GM18870 (cell line): Measurements from ENCODE around the gene CACNA1C.

Experiments used
- ATAC-seq: cut with Tn5 transposase; IDR thresholded peaks from one replicate; pipeline ENCODE4 v1.9.1; 2021; ENCODE audit warnings: moderate library complexity; ENCODE audit not compliant: unreplicated experiment

CACNA1C gene

DNA sequence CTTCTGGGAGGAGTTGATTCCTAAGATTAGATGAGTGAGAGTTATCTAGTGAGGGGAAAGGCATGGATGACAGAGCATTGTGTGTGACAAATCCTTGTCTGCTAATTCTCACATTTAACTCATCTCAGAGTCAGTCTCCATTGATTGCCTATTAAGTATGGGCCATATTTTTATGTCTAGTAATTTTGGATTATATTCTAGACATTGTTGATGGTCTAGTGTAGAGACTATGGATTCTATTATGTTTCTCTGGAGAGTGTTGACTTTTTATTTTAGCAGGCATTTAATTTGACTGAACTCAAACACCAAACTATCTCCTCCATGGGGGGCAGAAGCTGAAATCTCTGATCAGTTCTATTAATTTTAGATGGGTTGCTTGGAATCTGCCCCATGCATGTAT lies 114.4 kb downstream of the CACNA1C start:
- ATAC-seq, result no peak

DNA sequence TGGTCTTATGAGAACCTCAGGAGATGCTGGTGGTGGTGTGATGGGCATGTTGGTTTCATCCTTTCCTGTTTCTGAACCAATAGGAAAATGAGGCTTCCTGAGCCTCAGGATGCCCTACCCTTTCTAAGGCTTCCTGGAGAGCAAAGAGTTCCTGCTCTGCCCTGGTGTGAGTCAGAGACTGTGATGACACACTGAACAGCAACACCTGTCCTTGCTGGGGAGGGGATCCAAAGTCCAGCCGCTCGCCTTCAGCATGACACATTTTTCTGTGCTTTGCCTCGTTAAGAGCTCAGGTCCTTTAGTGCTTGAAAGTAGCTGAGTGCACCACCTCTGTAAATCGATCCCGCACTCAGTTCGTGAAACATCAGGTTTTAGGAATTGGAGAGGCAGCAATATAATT lies 116.0 kb downstream of the CACNA1C start:
- no peak for ATAC-seq

DNA sequence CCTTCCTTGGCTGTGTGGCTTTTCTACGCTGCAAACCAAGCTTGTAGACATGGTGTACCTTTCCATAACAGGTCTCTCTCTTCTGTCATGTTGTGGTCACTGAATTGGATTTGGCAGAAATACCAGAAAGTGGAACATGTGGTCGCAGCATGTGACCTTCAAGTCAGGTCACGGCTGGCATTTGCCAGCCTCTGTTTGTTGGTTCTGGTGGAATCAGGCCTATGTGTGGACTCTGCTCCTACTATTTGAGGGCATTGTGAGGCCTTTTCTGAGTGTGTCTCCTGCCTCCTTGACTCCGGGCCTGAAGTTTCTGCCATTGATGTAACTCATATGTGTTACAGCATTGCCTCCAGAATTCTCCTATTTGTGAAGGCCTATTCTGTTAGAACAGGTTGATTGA lies 116.7 kb downstream of the CACNA1C start:
- no peak for ATAC-seq

DNA sequence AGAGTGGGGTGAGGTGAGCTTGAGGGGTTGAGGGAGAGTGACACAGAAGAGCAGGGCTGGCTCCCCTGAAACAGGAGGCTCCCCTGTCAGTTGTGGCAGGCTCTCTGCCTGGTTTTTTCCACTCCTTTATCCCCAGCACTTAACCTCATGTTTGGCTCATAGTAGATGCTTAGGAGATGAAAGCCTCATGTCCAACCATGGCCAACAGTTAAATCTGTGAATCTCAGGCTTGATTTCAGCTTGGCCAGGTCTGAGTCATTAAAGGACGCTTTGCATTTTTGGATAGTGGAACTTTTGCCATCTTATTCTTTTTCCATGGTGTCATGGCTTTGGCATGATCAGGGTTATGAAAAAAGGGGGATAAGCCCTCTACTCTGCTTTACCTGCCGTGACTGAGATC lies 117.2 kb downstream of the CACNA1C start:
- ATAC-seq, result no peak

DNA sequence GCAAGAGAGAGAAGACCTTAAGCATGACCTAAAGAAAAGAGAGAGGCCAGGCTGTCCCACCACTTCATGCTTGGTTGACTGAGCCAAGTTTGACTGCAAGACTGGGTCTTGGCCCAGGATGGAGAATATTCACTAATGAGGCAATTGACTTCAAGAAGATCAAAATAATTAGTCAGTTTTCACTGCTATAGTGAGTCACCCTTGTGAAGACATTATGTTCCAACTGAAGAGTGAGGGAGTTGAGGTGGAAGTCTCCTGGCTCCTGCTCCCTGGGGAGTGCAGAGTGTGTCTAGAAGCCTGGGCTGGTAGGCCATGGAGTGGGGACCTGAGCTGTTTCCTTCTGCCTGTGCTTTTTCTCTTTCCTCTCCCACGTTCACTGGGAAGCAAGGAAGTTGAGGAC lies 117.6 kb downstream of the CACNA1C start:
- ATAC-seq, result no peak

DNA sequence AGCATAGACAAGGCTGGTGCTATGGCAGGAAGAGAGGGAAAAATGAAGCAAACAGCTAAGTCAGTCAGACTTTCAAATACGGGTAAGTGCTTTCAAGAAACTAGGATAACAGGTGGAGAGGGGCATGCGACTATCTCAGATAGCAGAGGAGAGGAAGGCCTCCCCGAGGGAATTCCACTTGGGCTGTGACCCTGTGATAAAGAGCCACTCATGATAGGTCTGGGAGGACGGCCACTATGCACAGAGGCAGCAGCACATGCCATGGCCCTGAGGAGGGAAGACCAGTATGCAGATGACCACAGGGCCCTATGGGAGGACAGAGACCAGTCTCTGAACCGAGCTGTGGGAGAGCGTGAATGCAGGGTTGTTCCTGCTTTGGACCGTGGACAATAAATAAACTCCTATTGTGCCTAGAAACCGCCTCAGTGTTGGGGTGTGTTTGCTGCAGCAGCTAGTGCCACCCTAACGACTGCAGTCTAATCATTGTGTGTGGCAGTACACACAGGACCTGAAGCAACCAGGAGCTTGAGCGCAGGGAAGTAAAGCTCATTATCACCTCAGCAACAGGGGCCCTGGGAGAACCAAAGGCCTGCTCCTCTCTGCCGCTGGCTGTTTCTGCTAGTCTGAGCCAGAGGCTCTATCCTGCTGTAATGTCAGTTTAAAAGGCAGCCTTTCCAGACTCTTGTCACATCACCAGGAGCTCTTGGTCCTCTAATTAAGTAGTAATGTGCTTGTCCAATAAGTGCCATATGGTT lies 119.1 kb downstream of the CACNA1C start:
- no peak for ATAC-seq

DNA sequence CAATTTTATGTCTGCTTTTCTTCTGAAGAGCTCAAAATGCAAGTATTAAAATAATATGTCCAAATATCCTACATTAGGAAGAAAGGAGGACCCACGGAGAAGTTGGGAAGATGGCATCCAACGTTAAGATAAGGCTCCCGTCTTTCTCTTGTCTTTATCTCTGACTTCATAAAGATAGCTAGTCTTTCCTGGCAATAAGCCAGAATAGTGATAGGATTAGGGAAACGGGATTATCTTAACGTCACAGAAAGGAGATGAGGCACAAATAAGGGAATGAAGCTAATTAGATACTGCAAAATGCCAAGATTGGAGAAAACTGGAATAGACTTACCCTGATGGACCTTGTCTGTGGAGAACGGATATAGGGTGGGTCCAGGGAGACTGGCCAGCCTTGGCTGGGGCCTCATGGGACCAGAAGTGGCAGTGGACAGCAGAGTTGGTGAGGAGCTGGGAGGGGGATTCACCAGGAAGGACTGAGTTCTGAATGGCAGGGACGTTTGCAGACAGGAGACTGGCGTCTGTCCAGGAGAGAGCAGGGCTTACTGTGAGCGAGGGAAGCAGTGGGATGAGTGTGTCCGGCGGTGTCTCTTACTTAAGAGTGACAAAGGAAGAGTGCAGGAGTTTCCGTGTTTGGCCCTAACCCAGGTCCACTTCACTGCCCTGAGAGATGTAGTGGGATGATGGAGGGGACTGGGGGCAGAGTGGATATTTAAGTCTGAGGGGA lies 119.9 kb downstream of the CACNA1C start:
- no peak for ATAC-seq

DNA sequence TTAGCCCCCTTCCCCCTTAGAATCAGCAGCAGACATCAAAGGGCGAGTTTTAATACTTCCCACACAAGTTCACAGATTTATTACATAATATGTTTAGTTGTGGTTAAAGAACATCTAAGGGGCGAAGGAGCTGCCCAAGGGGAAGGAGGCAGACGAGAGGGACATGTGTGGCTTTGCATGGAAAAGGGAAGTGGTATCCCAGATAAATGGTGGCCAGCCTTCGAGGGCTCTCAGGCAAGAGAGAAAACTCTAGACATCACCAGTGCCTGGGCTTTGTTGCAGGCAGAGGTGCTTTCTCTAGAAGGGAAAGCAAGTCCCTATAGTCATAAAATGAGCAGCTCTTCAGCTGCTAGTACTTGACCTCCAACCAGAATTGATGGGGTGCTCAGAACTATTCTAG lies 121.2 kb downstream of the CACNA1C start:
- ATAC-seq, result no peak

DNA sequence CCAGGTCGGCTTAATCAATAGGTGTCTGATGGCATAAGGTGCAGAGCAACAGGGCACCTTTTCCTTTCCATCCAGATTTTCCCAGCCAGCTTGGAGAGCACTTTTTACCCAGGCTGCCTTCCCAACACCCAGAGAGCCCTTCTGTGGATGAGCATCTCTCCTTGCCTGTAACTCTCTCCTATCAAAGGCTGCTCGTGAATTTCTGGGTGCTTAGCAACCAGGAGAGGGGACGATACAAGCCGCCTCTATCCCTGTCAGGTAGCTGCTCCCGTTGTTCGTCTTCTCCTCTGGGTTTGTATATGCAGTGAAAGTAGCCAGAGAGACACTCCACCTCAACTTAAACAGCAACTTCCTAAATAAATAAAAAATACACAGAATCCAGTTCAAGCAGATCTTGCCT lies 124.2 kb downstream of the CACNA1C start:
- no peak for ATAC-seq

DNA sequence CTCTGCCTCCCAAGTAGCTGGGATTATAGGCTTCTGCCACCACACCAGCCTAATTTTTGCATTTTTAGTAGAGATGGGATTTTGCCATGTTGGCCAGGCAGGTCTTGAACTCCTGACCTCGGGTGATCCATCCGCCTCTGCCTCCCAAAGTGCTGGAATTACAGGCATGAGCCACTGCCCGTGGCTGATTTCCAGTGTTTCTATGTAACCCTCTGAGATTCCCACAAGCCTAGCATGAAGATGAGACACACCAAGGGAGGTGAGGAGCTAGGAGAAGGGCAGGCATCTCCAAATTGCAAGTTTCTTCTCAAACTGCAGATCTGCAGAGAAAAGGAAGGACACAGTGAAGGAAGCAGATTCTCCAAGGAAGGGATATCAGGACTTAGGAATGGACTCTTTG lies 125.0 kb downstream of the CACNA1C start:
- ATAC-seq, result no peak

DNA sequence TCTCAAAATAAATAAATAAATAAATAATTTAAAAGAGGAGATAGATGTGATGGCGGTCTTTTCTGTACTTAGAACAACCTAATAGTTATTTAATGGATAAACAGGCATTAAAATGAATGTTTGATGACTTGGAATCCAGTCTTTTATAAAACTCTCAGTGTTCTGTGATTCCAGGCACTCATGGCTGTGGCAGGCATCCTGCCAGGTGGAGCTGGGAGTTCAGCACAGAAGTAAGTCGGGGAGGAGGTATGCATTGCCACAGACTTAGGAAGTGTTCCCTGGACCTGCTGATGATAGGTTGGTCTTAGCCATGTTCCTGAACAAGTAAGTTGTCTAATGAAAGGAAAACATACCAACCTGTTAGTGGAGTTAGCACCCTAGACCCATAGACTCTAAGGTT lies 126.3 kb downstream of the CACNA1C start:
- ATAC-seq, result no peak

DNA sequence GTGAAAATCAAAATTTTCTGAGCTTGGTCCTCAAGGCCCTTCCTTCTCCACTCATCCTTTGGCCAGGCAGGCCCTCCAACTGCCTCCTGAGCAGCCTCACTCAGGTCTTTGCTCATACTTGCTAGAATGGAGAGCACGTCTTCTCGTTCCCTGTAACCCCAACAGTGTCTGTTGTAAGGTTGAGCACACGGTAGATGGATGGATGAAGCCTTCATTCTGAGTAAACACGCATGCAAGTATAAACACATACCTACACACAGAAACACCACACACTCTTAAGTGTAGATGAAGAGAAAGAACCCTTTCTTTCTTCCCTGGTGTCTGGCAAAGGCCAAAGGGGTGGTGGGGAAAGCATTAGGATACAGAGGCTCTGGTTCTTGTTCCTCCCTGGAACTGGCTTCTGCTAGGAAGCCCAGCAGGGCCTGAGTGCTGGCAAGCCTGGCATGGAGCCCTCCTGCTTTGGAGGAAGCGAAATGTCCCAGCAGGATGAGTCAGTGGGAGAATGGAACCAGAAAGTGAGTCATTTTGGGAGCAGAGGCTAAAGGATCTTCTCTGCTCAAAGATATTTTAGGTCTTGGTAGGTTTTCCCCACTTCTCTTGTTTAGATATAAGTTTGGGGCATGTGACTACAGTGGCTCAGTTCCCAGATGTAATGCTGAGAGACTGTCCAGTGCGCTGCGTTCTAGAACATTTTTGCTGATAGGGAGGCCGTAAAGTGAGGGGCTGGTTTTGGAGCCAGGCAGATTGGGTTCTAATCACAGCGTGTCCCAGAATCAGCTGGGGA lies 127.4 kb downstream of the CACNA1C start:
- no peak for ATAC-seq

DNA sequence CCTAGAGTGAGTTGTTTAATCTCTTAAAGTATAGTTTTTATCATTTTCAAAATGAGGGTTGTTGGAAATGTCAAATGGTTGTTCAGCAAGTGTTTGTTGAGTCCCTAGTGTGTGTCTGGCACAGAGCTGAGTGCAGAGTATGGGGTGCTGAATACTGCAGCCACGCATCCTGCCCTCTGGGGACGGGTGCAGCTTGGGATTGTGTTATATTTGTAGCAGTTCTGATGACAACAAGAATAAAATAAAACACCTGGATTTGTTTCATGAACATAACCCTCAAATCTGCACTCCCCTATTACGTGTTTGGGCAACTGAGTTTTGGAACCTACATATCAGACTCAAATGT lies 127.9 kb downstream of the CACNA1C start:
- no peak for ATAC-seq

DNA sequence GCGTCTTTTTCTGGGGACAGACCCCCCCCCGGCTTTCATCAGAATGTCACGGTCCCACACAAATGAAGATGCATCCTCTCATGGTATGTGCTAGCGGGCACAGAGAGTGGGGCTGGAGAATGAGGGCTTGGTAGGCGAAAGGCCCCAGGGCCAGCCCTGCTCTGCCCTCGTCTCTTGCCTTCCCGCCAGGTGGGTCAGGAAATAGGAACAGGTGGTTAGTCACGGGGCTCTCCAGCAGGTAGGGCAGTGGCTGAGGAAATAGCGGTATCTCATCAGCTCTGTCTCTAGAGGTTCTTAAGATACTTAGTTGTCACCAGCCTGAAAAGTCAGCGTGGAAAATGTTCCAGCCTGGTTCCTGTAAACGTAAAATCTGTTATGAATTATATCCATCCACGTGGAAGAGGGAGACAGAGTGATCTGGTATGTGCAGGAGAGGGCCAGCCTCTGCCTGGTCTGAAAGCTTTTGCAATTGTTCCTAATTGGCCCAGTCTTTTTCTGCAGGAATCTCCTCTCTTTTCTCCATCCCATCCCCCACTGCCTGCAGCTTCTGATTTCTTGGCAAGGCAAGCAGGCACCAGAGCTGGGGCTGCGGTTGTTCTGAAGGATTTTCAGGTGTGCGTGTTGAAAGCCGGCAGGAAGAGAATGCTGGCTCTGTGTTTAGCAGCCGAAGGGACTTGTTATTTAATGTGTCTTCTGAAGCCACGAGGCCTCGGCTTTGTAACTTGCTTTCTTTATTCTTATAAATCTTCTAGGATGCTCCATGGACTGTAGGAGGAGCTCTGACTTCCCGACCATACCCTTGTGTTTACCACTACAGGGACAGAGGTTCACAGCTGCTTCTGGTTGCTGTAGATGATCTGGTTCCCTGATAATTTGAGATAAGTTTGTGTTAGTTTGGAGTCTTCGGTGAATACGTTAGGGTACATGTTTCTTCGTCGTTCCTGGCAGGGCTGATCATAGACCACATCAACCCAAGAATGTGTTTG lies 131.1 kb downstream of the CACNA1C start:
- no peak for ATAC-seq

DNA sequence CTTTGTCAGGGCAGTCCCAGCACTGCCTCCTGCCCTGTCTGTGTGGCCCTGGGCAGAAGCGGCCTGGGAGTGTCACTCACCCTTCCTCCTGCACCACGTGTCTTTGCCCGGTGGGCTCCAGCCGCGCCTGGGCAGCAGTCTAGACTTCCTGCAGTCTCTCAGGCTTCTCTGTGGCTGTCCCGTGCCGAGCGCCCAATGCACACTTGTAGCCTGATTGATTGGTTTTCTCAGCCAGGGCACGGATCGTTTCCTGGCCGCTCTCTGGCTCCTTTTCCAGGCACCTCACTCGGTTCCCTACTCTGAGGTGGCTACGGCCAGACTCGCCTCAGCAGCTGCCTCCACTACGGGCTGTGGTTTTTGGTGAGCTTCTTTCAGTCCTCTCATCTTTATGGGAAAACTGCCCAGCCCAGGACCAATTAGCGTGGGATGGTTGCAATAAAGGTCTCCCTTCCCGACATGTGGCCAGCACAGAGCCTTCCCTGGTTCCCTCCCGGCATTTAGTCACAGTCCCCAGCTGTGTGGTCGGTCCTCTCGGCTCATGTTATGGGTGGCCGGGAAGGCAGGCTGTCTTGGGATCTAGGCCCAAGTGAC lies 133.1 kb downstream of the CACNA1C start:
- ATAC-seq, result no peak

DNA sequence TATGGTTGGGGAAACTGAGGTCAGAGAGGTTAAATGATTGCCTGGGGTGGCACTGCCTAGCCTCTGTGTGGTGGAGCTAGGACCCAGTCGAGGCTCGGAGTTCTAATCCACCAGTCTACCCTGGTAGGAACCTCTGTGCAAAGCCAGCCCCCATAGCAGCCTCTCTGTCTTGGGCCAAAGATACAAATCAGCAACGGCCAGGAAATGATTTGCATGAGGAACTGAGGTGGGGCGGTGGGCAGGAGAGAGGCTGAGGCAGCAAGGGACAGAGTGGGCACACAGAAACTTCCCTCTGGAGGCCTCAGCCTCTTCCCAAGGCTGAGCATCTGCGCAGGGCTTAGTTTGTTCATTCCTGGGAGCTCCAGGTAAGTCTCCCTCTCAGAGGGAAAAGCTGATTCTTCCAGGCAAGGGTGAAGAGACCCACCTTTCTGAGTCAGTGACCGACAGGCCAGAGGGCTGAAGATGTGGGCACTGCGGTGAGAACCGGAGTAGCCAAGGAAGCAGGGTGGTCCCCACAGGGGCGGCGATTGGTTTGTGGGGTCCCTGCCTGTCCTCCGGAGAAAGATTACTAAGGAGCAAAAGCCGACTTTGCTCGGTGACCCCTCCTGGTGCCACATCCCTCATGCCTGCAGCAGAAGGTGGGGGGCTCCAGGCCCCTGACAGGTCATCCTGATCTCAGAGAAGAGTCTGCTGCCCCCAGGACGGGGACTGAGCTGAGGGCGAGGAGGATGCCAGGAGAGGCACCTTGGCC lies 134.6 kb downstream of the CACNA1C start:
- no peak for ATAC-seq

DNA sequence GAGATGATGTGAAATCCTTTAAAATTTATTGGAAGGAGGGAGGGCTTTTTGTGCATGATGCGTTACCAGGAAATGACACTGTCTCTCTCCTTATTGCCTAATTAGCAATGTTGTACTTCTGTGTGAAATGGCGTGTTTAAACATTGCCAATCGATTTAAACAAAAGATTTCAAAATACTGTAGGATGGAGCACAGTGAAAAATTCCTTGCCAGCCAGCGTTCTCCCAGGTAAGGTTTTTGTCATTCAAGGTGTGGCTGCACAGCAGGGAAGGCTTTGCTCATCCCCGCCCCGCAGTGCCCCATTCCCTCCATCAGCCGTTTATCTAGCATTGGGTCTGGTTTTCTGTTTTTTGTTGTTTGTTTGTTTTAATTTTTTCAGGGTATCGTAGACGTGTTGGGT lies 137.3 kb downstream of the CACNA1C start:
- no peak for ATAC-seq

DNA sequence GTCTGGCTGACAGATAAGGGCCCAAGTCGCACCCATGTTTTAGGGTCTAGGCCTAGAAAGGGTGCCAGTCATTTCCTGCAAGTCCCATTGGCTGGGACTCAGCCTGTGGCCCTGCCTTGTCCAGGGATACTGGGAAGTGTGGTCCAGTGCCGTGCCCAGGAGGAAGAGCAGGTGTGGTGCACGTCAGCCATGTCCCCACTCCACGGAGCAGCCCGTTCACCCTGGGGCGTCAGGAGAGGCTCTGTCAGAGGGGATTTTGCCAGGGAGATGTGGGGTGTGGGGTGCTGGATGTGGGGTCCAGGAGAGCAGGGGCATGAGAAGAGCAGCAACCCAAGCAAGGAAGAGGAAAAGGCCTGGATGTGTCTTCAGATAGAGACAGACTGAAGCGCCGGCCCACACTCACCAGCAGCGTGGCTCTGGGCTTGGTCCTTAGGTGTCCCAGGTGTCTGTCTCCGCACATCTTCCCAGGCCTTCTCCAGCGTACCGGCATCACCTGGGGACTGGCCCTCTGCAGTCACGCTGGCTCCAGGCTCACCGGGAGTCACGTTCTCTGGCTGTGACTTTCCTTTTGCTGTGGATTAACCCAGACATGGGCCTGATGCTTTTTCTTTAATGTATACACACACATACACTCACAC lies 138.2 kb downstream of the CACNA1C start:
- no peak for ATAC-seq

DNA sequence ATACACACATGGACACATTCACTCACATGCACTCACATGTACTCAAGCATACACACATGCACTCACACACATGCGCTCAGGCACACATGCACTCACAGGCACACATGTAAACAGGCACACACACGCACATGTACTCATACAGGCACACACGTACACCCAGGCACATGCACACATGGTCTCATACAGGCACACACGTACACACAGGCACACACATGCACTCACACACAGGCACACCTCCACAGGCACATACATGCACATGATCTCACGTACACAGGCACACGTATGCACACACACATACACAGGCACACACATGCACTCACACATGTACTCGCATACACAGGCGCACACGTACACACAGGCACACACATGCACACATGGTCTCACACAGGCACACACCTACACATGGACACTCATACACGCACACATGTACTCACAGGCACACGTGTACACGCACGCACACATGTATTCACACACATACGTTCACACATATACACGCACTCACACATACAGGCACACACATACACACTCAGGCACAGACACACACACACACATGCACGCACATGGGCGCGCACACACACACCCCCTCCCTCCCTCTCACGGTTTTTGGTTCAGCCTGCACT lies 138.9 kb downstream of the CACNA1C start:
- no peak for ATAC-seq
